Endothelial cell of umbilical vein (primary cell): Measurements from ENCODE around the gene KAZALD1. TPM values are rescaled to one million over a fixed set of nuclear protein-coding genes. Genes with fewer than 3 reads are reported as not detected.

Source experiments
- BruUV-seq: library from RNA; stranded (reverse); fragments of 400-500 nt; replicated peaks from 2 replicates; lab custom pipeline; 2021; lab: Mats Ljungman, UMichigan
- CTCF ChIA-PET: fragments of 300-600, 350-600 bp; sonication (Branson Sonifier 250); formaldehyde crosslinking; loops from one replicate; lab custom pipeline; 2021; ENCODE audit warnings: antibody characterized with exemption, inconsistent platforms; lab: Charles Lee
- POLR2A ChIA-PET: fragments of 300-600, 350-600 bp; sonication (Branson Sonifier 250); formaldehyde crosslinking; loops from one replicate; lab custom pipeline; 2021; ENCODE audit warnings: antibody characterized with exemption, inconsistent platforms; lab: Charles Lee
- DNase-seq: peaks from one replicate; pipeline ENCODE4 v3.0.0-alpha.2; 2011; ENCODE audit warnings: low read depth, low spot score
- FAIRE-seq: peaks from 2 replicates; lab custom pipeline; 2011; peaks lifted over from hg19 to GRCh38; lab: Jason Lieb, UNC
- H2AFZ ChIP-seq: 2 replicates; pipeline ENCODE4 v1.6.0; 2012; ENCODE audit warnings: low read depth, low read length, control low read depth, inconsistent platforms
- H3K27ac ChIP-seq: 2 replicates; pipeline ENCODE4 v1.5.1; 2011; ENCODE audit warnings: low read depth, mild to moderate bottlenecking, control low read depth, low read length, moderate library complexity; ENCODE audit not compliant: insufficient read depth
- H3K27me3 ChIP-seq, 2 experiments: 2 replicates each; pipeline versions ENCODE4 v1.6.0 to v1.6.1; 2011; ENCODE audit warnings: low read length in 2 of 2, mixed read lengths in 1 of 2; ENCODE audit not compliant: control insufficient read depth in 2 of 2, insufficient read depth in 2 of 2
- H3K36me3 ChIP-seq, 2 experiments: 2 replicates in 1 of 2; 3 replicates in 1 of 2; pipeline ENCODE4 v1.5.1; 2011; ENCODE audit warnings: low read length in 2 of 2, mild to moderate bottlenecking in 1 of 2, moderate library complexity in 1 of 2; ENCODE audit not compliant: control insufficient read depth in 2 of 2, insufficient read depth in 2 of 2; ENCODE audit errors: extremely low read depth in 1 of 2
- H3K4me1 ChIP-seq: 3 replicates; pipeline ENCODE4 v1.5.1; 2011; ENCODE audit warnings: mild to moderate bottlenecking, low read length; ENCODE audit not compliant: control insufficient read depth, insufficient read depth; ENCODE audit errors: extremely low read depth
- H3K4me2 ChIP-seq: 2 replicates; pipeline ENCODE4 v1.6.1; 2011; ENCODE audit warnings: low read length, control low read depth, mixed read lengths; ENCODE audit not compliant: insufficient read depth
- H3K4me3 ChIP-seq, 3 experiments: fragments of 200-600 bp in 1 of 3; sonication (generic), shearing (Covaris generic) in 1 of 3; replicated peaks in 1 of 3; 2 replicates each; pipeline ENCODE4 v1.5.1; 2011 to 2016; ENCODE audit warnings: control low read depth in 3 of 3, low read length in 3 of 3, mild to moderate bottlenecking in 2 of 3, inconsistent platforms in 1 of 3, low read depth in 1 of 3, moderate library complexity in 1 of 3; ENCODE audit not compliant: insufficient read depth in 1 of 3
- H3K79me2 ChIP-seq: 2 replicates; pipeline ENCODE4 v1.6.0; 2012; ENCODE audit warnings: low read length, inconsistent platforms; ENCODE audit not compliant: control insufficient read depth, insufficient read depth
- H3K9ac ChIP-seq: replicated peaks from 2 replicates; pipeline ENCODE3; 2011; ENCODE audit warnings: low read length, control low read depth; ENCODE audit not compliant: insufficient read depth; ENCODE audit errors: extremely low read depth
- H3K9me1 ChIP-seq: replicated peaks from 3 replicates; pipeline ENCODE4 v1.6.0; 2011; ENCODE audit warnings: mild to moderate bottlenecking, low read length; ENCODE audit not compliant: control insufficient read depth, insufficient read depth; ENCODE audit errors: extremely low read depth
- H3K9me3 ChIP-seq: replicated peaks from 2 replicates; pipeline ENCODE4 v1.5.1; 2012; ENCODE audit warnings: low read length, inconsistent platforms; ENCODE audit not compliant: control insufficient read depth, insufficient read depth
- H4K20me1 ChIP-seq: replicated peaks from 2 replicates; pipeline ENCODE3; 2011; ENCODE audit warnings: mild to moderate bottlenecking, low read length; ENCODE audit not compliant: control insufficient read depth, insufficient read depth; ENCODE audit errors: extremely low read depth
- FOS ChIP-seq: IDR thresholded peaks from 2 replicates; pipeline ENCODE4 v1.6.1; 2011; ENCODE audit warnings: mild to moderate bottlenecking, low read length, moderate library complexity, borderline replicate concordance; ENCODE audit not compliant: insufficient read depth
- GATA2 ChIP-seq: IDR thresholded peaks from 2 replicates; pipeline ENCODE4 v1.7.0; 2011; ENCODE audit warnings: low read depth, mild to moderate bottlenecking, moderate library complexity, mixed read lengths, low read length; ENCODE audit not compliant: insufficient read length, insufficient read depth
- JUN ChIP-seq: IDR thresholded peaks from 2 replicates; pipeline ENCODE4 v1.6.1; 2011; ENCODE audit warnings: borderline replicate concordance, low read depth; ENCODE audit not compliant: insufficient read length, insufficient read depth
- POLR2AphosphoS5 ChIP-seq: IDR thresholded peaks from 2 replicates; pipeline ENCODE4 v1.6.1; 2012; ENCODE audit warnings: low read depth, mild to moderate bottlenecking, control low read depth, low read length, moderate library complexity; ENCODE audit not compliant: insufficient read depth
- dilution Hi-C: fragments of 300-500 bp; cut with MboI; formaldehyde crosslinking; loops from one replicate; pipeline ENCODE4 v1.15.0; 2019; ENCODE audit warnings: low sequenced_read_pairs; ENCODE audit not compliant: extremely low pct_ligation_motif_present
- intact Hi-C: fragments of 100-400 bp; cut with micrococcal nuclease; formaldehyde crosslinking; loops from one replicate; pipeline ENCODE4 v1.10.0; 2022
- polyA plus RNA-seq, 4 experiments: library from polyadenylated mRNA; depleted of rRNA in 3 of 4; stranded (reverse) in 3 of 4; unstranded in 1 of 4; fragments of >200 nt; gene quantifications; 2 replicates each; pipeline versions ENCODE4 v1.2.1 to v1.2.3, GENCODE V29; 2011 to 2012; ENCODE audit warnings: missing spikeins in 1 of 4
- total RNA-seq: library from RNA; stranded (reverse); gene quantifications from 2 replicates; pipeline ENCODE4 v1.2.3, GENCODE V29; 2021
- TF ChIP-seq, protein P1 (sequence below), 2 donors: IDR thresholded peaks; 1 replicate in 1 of 2; 2 replicates in 1 of 2; pipeline ENCODE4 v1.5.1; 2011; ENCODE audit warnings: low read length in 2 of 2, mild to moderate bottlenecking in 2 of 2, moderate library complexity in 2 of 2, control low read depth in 1 of 2, inconsistent platforms in 1 of 2, low read depth in 1 of 2; ENCODE audit not compliant: insufficient read depth in 1 of 2; ENCODE audit errors: extremely low read depth in 1 of 2

KAZALD1 gene
- total and polyA plus RNA-seq, 2 donors (not counting 3 experiments of a cell fraction or from before 2014, with no cell fraction given) = 3.0 to 3.3 TPM

DNA sequence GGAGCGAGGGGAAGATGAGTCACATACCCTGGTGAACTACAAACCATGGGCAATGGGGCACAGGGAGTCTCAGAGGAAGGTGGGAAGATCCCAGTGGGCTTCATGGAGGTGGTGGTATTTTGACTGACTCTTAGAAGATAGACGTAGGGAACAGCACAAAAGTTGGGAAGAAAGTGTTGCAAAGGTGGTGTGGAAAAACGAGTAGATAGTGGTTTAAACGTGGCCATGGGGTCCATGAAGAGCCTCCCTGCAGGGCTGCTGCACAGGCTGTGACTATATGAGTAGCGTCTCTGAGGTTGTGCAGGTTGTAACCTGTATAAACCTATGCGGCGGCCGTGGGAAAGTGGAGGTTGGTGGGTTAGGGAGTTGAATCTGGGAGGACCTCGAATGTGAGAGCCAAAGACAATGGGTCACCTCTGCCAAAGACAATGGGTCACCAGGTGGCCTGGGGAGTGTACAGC is 48.4 kb upstream of the KAZALD1 start:
- no peaks in the 10 kb centered on the region for H3K36me3 ChIP-seq
- no peak overlapping the region for H2AFZ ChIP-seq
- peak overlapping the region; percentile 13 for H3K4me2 ChIP-seq
- peaks cover 13% of the 10 kb centered on the region for H3K4me1 ChIP-seq
- no peaks in the 10 kb centered on the region for H3K9me3 ChIP-seq
- ChIA-PET POLR2A (no interaction called here), CTCF (interaction anchor here (1.2 to 7.3 kb wide), 7 partner anchors 18 to 453 kb away, joined by 3 to 254 read pairs (median 5); partner anchors contain the start of genes KAZALD1 and LZTS2)
- no peaks in the 10 kb centered on the region for H3K79me2 ChIP-seq
- no peak overlapping the region for H3K4me3 ChIP-seq
- no TSS peak for BruUV-seq
- peak overlapping the region; percentile 12 for H3K27ac ChIP-seq
- H3K9ac ChIP-seq = no peak overlapping the region
- no peaks in the 10 kb centered on the region for H4K20me1 ChIP-seq
- TF ChIP-seq POLR2AphosphoS5 (no peak), JUN (peak; percentile 46), FOS (peak; percentile 51)
- FAIRE-seq = no peak
- dilution Hi-C loops = no loop called here
- DNase-seq = no peak
- no peaks in the 10 kb centered on the region for H3K9me1 ChIP-seq
- intact Hi-C loops = loop anchor here (1.0 to 10.0 kb wide), 5 partner anchors 15 to 341 kb away; partner anchors contain the start of genes SEMA4G and SLF2
- no peaks in the 10 kb centered on the region for H3K27me3 ChIP-seq

DNA sequence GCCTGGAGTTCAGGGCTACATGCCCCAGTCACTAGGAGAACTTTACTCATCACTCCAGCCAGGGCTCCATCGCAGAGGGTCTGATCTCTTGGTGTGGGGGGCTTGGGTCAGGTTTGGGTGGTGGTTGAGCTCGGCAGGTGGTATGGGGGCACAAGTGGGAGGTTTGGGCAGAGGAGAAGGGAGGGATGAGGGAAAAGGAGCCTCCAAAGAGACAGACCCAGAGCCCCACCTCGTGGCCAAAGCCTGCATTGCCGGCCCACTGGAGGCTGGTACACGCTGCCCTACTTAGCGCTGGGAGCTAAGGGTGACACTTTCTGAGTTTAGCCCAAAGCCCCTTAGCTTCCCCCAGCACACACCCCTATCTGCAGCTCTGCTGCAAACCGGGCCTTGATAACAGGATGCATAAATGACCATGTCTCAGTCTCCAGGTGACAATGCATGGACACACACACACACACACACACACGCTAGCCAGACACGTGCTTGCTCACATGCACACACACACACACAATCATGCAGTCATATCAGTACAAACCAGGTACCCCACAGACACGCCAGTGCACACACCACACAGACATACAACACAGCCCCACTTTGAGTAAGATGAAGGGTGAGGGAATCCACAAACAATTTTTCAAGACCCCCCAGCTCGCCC is 47.4 kb upstream of the KAZALD1 start:
- no peak overlapping the region for H3K27ac ChIP-seq
- H3K27me3 ChIP-seq = no peaks in the 10 kb centered on the region
- H3K79me2 ChIP-seq = no peaks in the 10 kb centered on the region
- H3K36me3 ChIP-seq = no peaks in the 10 kb centered on the region
- no TSS peak for BruUV-seq
- H3K9me3 ChIP-seq = no peaks in the 10 kb centered on the region
- H3K4me3 ChIP-seq = no peak overlapping the region
- FAIRE-seq (peak; percentile 81), DNase-seq (peak; percentile 64)
- no peak for TF ChIP-seq GATA2
- TF ChIP-seq, protein P1, sequence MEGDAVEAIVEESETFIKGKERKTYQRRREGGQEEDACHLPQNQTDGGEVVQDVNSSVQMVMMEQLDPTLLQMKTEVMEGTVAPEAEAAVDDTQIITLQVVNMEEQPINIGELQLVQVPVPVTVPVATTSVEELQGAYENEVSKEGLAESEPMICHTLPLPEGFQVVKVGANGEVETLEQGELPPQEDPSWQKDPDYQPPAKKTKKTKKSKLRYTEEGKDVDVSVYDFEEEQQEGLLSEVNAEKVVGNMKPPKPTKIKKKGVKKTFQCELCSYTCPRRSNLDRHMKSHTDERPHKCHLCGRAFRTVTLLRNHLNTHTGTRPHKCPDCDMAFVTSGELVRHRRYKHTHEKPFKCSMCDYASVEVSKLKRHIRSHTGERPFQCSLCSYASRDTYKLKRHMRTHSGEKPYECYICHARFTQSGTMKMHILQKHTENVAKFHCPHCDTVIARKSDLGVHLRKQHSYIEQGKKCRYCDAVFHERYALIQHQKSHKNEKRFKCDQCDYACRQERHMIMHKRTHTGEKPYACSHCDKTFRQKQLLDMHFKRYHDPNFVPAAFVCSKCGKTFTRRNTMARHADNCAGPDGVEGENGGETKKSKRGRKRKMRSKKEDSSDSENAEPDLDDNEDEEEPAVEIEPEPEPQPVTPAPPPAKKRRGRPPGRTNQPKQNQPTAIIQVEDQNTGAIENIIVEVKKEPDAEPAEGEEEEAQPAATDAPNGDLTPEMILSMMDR (IDR thresholded peaks at IDR 0.05; ENCODE audit: extremely low read depth in 1 of 2, insufficient read depth in 1 of 2, low read depth in 1 of 2, low read length in 2 of 2) = peak; percentile 91 to 98
- no peaks in the 10 kb centered on the region for H4K20me1 ChIP-seq
- H2AFZ ChIP-seq = no peak overlapping the region
- dilution Hi-C loops (no loop called here), intact Hi-C loops (loop anchor here (1.0 to 10.0 kb wide), 3 partner anchors 100 to 452 kb away; partner anchors contain the start of gene SLF2)
- H3K4me1 ChIP-seq = peaks cover 13% of the 10 kb centered on the region
- POLR2A ChIA-PET = no interaction called here
- H3K9ac ChIP-seq = no peak overlapping the region
- no peak overlapping the region for H3K4me2 ChIP-seq
- H3K9me1 ChIP-seq = no peaks in the 10 kb centered on the region
- CTCF ChIA-PET = interaction anchor here (0.6 to 7.3 kb wide), 35 partner anchors 10 to 454 kb away, joined by 3 to 254 read pairs (median 5); partner anchors contain the start of genes KAZALD1, LZTS2, MRPL43 and PDZD7
